Mesendoderm (in vitro differentiated cells): ENCODE results near the gene GALK2.

Experiments
- DNase-seq: peaks from one replicate; pipeline ENCODE4 v3.0.0; 2013
- H2AK5ac ChIP-seq: 2 replicates; pipeline ENCODE4 v1.6.1; 2013; ENCODE audit warnings: low read length, inconsistent platforms
- H2BK120ac ChIP-seq: 2 replicates; pipeline ENCODE4 v1.6.1; 2013; ENCODE audit warnings: low read depth, mild to moderate bottlenecking, low read length, moderate library complexity, mixed read lengths
- H2BK15ac ChIP-seq: replicated peaks from 2 replicates; pipeline ENCODE4 v1.6.1; 2013; ENCODE audit warnings: low read depth, mild to moderate bottlenecking, moderate library complexity
- H2BK5ac ChIP-seq: 2 replicates; pipeline ENCODE4 v1.6.1; 2013; ENCODE audit warnings: low read length, inconsistent platforms
- H3K18ac ChIP-seq: 2 replicates; pipeline ENCODE4 v1.6.1; 2013; ENCODE audit warnings: mild to moderate bottlenecking, low read length, mixed read lengths
- H3K23ac ChIP-seq: one replicate; pipeline ENCODE4 v1.6.1; 2013; ENCODE audit warnings: low read length
- H3K27ac ChIP-seq: 2 replicates; pipeline ENCODE4 v1.5.1; 2013; ENCODE audit warnings: low read depth, mild to moderate bottlenecking, inconsistent platforms, low read length, moderate library complexity
- H3K27me3 ChIP-seq: 2 replicates; pipeline ENCODE4 v1.6.1; 2013; ENCODE audit warnings: low read length, control low read depth, mild to moderate bottlenecking, inconsistent platforms; ENCODE audit not compliant: insufficient read depth, poor library complexity
- H3K36me3 ChIP-seq: 2 replicates; pipeline ENCODE4 v1.6.1; 2013; ENCODE audit warnings: low read length, inconsistent platforms; ENCODE audit not compliant: control insufficient read depth, insufficient read depth
- H3K4ac ChIP-seq: one replicate; pipeline ENCODE4 v1.6.1; 2013; ENCODE audit warnings: low read depth, mild to moderate bottlenecking, low read length, moderate library complexity
- H3K4me1 ChIP-seq: 2 replicates; pipeline ENCODE4 v1.6.1; 2013; ENCODE audit warnings: low read depth, low read length, inconsistent platforms; ENCODE audit not compliant: control insufficient read depth
- H3K4me2 ChIP-seq: 2 replicates; pipeline ENCODE4 v1.6.1; 2013; ENCODE audit warnings: low read length
- H3K4me3 ChIP-seq: 2 replicates; pipeline ENCODE4 v1.5.1; 2013; ENCODE audit warnings: mild to moderate bottlenecking, low read length
- H3K56ac ChIP-seq: one replicate; pipeline ENCODE4 v1.6.1; 2013; ENCODE audit warnings: low read length
- H3K79me1 ChIP-seq: 2 replicates; pipeline ENCODE4 v1.6.1; 2013; ENCODE audit warnings: low read length, inconsistent platforms
- H3K79me2 ChIP-seq: 2 replicates; pipeline ENCODE4 v1.6.1; 2013; ENCODE audit warnings: mild to moderate bottlenecking, low read length; ENCODE audit not compliant: control insufficient read depth, insufficient read depth
- H3K9ac ChIP-seq: 2 replicates; pipeline ENCODE4 v1.6.1; 2013; ENCODE audit warnings: low read length, inconsistent platforms
- H4K5ac ChIP-seq: one replicate; pipeline ENCODE4 v1.6.1; 2013; ENCODE audit warnings: low read length
- H4K8ac ChIP-seq: one replicate; pipeline ENCODE4 v1.6.1; 2013; ENCODE audit warnings: low read depth, mild to moderate bottlenecking, control low read depth, low read length, moderate library complexity
- WGBS: extraction: QIAGEN DNeasy Blood & Tissue Kit; methylation state at CpG from one replicate; pipeline ENCODE4 v1.1.7; 2013; ENCODE audit warnings: low lambda C conversion rate, missing lambda C conversion rate; ENCODE audit not compliant: insufficient coverage; ENCODE audit errors: extremely low coverage; 5-methylcytosine and 5-hydroxymethylcytosine counted together

The GALK2 gene

GRCh38 chr15:49188933-49189332 lies 18.9 kb downstream of the GALK2 start:
- H4K5ac ChIP-seq = no peak overlapping the region
- H3K27me3 ChIP-seq = no peaks in the 10 kb centered on the region
- H3K4me2 ChIP-seq = no peak overlapping the region
- H2BK5ac ChIP-seq = no peak overlapping the region
- H3K27ac ChIP-seq = no peak overlapping the region
- WGBS = no CpG with 5 or more reads among the region's 2 CpGs
- no peaks in the 10 kb centered on the region for H3K79me2 ChIP-seq
- H3K36me3 ChIP-seq = no peaks in the 10 kb centered on the region
- H3K4me1 ChIP-seq = no peaks in the 10 kb centered on the region
- no peak overlapping the region for H3K9ac ChIP-seq
- DNase-seq = no peak
- no peak overlapping the region for H3K23ac ChIP-seq
- H2BK15ac ChIP-seq = no peak overlapping the region
- H3K56ac ChIP-seq = no peak overlapping the region
- no peak overlapping the region for H4K8ac ChIP-seq
- H3K18ac ChIP-seq = no peak overlapping the region
- no peak overlapping the region for H2AK5ac ChIP-seq
- no peak overlapping the region for H3K4ac ChIP-seq
- H3K4me3 ChIP-seq = no peak overlapping the region
- H2BK120ac ChIP-seq = no peak overlapping the region
- no peaks in the 10 kb centered on the region for H3K79me1 ChIP-seq

- Histone ChIP-seq H2BK15ac (no peak overlapping the region), H3K4me3 (no peak overlapping the region), H3K18ac (no peak overlapping the region), H4K5ac (no peak overlapping the region), H2BK5ac (no peak overlapping the region), H4K8ac (no peak overlapping the region), H3K4ac (no peak overlapping the region), H3K27me3 (no peaks in the 10 kb centered on the region), H2AK5ac (no peak overlapping the region), H3K4me1 (no peaks in the 10 kb centered on the region), H3K9ac (no peak overlapping the region), H3K56ac (no peak overlapping the region), H3K23ac (no peak overlapping the region), H3K4me2 (no peak overlapping the region), H2BK120ac (no peak overlapping the region), H3K36me3 (no peaks in the 10 kb centered on the region), H3K79me1 (no peaks in the 10 kb centered on the region), H3K27ac (no peak overlapping the region), H3K79me2 (no peaks in the 10 kb centered on the region)
- no CpG with 5 or more reads among the region's 2 CpGs for WGBS
- DNase-seq = no peak
Measured at GRCh38 chr15:49189631-49190030, 19.6 kb downstream of the GALK2 start.

GRCh38 chr15:49190586-49190985 lies 20.5 kb downstream of the GALK2 start:
- H2BK120ac ChIP-seq = no peak overlapping the region
- no peak overlapping the region for H3K56ac ChIP-seq
- no peak overlapping the region for H3K4me3 ChIP-seq
- H2AK5ac ChIP-seq = no peak overlapping the region
- no peak overlapping the region for H2BK5ac ChIP-seq
- no peak overlapping the region for H3K23ac ChIP-seq
- no peak for DNase-seq
- no peak overlapping the region for H4K5ac ChIP-seq
- no peaks in the 10 kb centered on the region for H3K4me1 ChIP-seq
- no peak overlapping the region for H3K27ac ChIP-seq
- H2BK15ac ChIP-seq = no peak overlapping the region
- no CpG with 5 or more reads among the region's 2 CpGs for WGBS
- no peaks in the 10 kb centered on the region for H3K79me2 ChIP-seq
- H3K4ac ChIP-seq = no peak overlapping the region
- no peak overlapping the region for H3K18ac ChIP-seq
- H4K8ac ChIP-seq = no peak overlapping the region
- H3K27me3 ChIP-seq = no peaks in the 10 kb centered on the region
- no peak overlapping the region for H3K4me2 ChIP-seq
- no peaks in the 10 kb centered on the region for H3K36me3 ChIP-seq
- H3K9ac ChIP-seq = no peak overlapping the region
- no peaks in the 10 kb centered on the region for H3K79me1 ChIP-seq

GRCh38 chr15:49191892-49192291 lies 21.8 kb downstream of the GALK2 start:
- Histone ChIP-seq H3K4me3 (no peak overlapping the region), H4K8ac (no peak overlapping the region), H3K79me1 (no peaks in the 10 kb centered on the region), H3K36me3 (no peaks in the 10 kb centered on the region), H3K27ac (no peak overlapping the region), H4K5ac (no peak overlapping the region), H2BK120ac (no peak overlapping the region), H3K27me3 (no peaks in the 10 kb centered on the region), H2BK5ac (no peak overlapping the region), H3K4ac (no peak overlapping the region), H2BK15ac (no peak overlapping the region), H3K56ac (no peak overlapping the region), H3K9ac (no peak overlapping the region), H3K23ac (no peak overlapping the region), H3K4me1 (no peaks in the 10 kb centered on the region), H3K18ac (no peak overlapping the region), H3K79me2 (no peaks in the 10 kb centered on the region), H3K4me2 (no peak overlapping the region), H2AK5ac (no peak overlapping the region)
- WGBS = no CpG with 5 or more reads among the region's 2 CpGs
- no peak for DNase-seq

GRCh38 chr15:49196856-49197255 lies 26.8 kb downstream of the GALK2 start:
- H3K27me3 ChIP-seq = no peaks in the 10 kb centered on the region
- no peaks in the 10 kb centered on the region for H3K79me2 ChIP-seq
- no peak overlapping the region for H3K4me3 ChIP-seq
- DNase-seq = no peak
- H3K4me2 ChIP-seq = no peak overlapping the region
- H2AK5ac ChIP-seq = no peak overlapping the region
- H3K23ac ChIP-seq = no peak overlapping the region
- H2BK120ac ChIP-seq = no peak overlapping the region
- no peak overlapping the region for H4K8ac ChIP-seq
- H3K9ac ChIP-seq = no peak overlapping the region
- H3K18ac ChIP-seq = no peak overlapping the region
- H2BK15ac ChIP-seq = no peak overlapping the region
- WGBS = no CpG with 5 or more reads among the region's 4 CpGs
- H3K27ac ChIP-seq = no peak overlapping the region
- H3K36me3 ChIP-seq = no peaks in the 10 kb centered on the region
- H3K4me1 ChIP-seq = no peaks in the 10 kb centered on the region
- H4K5ac ChIP-seq = no peak overlapping the region
- H2BK5ac ChIP-seq = no peak overlapping the region
- H3K56ac ChIP-seq = no peak overlapping the region
- H3K79me1 ChIP-seq = no peaks in the 10 kb centered on the region
- no peak overlapping the region for H3K4ac ChIP-seq

GRCh38 chr15:49199666-49200065 lies 29.6 kb downstream of the GALK2 start:
- Histone ChIP-seq H3K36me3 (no peaks in the 10 kb centered on the region), H2BK5ac (no peak overlapping the region), H3K79me1 (no peaks in the 10 kb centered on the region), H2AK5ac (no peak overlapping the region), H4K5ac (no peak overlapping the region), H3K56ac (no peak overlapping the region), H3K23ac (no peak overlapping the region), H3K4ac (no peak overlapping the region), H3K4me2 (no peak overlapping the region), H3K4me3 (no peak overlapping the region), H3K27me3 (no peaks in the 10 kb centered on the region), H3K27ac (no peak overlapping the region), H4K8ac (no peak overlapping the region), H3K9ac (no peak overlapping the region), H3K4me1 (no peaks in the 10 kb centered on the region), H2BK120ac (no peak overlapping the region), H3K79me2 (no peaks in the 10 kb centered on the region), H3K18ac (no peak overlapping the region), H2BK15ac (no peak overlapping the region)
- no CpG with 5 or more reads among the region's 3 CpGs for WGBS
- DNase-seq = no peak
